ENCODE results near the gene CLCN7.

The CLCN7 gene

GRCh38 chr16:1501630-1502029 is 26.8 kb upstream of the CLCN7 start:
- no peak for DNase-seq

GRCh38 chr16:1500465-1501150 is 25.8 kb upstream of the CLCN7 start:
- no peak for DNase-seq

GRCh38 chr16:1499756-1500464 is 25.1 kb upstream of the CLCN7 start:
- no peak for DNase-seq

GRCh38 chr16:1498899-1499676 is 24.3 kb upstream of the CLCN7 start:
- no peak for DNase-seq

- no peak for DNase-seq
Measured at GRCh38 chr16:1497014-1497598, 22.3 kb upstream of the CLCN7 start.

GRCh38 chr16:1496464-1496863 is 21.6 kb upstream of the CLCN7 start:
- no peak for DNase-seq

GRCh38 chr16:1495889-1496262 is 21.0 kb upstream of the CLCN7 start:
- no peak for DNase-seq

GRCh38 chr16:1495211-1495888 is 20.5 kb upstream of the CLCN7 start:
- DNase-seq, result no peak

GRCh38 chr16:1494711-1495110 is 19.9 kb upstream of the CLCN7 start:
- no peak for DNase-seq

GRCh38 chr16:1494129-1494640 is 19.4 kb upstream of the CLCN7 start:
- no peak for DNase-seq

- no peak for DNase-seq
Measured at GRCh38 chr16:1493746-1494094, 18.9 kb upstream of the CLCN7 start.

- DNase-seq, result peak; percentile 76
Measured at GRCh38 chr16:1492923-1493745, 18.3 kb upstream of the CLCN7 start, which contains the start of gene TELO2. TSS of gene TELO2 (plus strand) at chr16:1493360. CDS start at chr16:1494282, 922 bp downstream.

- no peak for DNase-seq
Measured at GRCh38 chr16:1492082-1492922, 17.5 kb upstream of the CLCN7 start.

GRCh38 chr16:1491327-1491726 is 16.5 kb upstream of the CLCN7 start:
- no peak for DNase-seq

GRCh38 chr16:1489077-1489476 is 14.2 kb upstream of the CLCN7 start:
- no peak for DNase-seq

- no peak for DNase-seq
Measured at GRCh38 chr16:1488619-1489018, 13.8 kb upstream of the CLCN7 start, which contains the start of gene PTX4. TSS of gene PTX4 (minus strand) at chr16:1488944. CDS start at chr16:1488909, 35 bp downstream.

GRCh38 chr16:1488054-1488601 is 13.3 kb upstream of the CLCN7 start:
- DNase-seq, result no peak

- DNase-seq, result no peak
Measured at GRCh38 chr16:1487395-1488053, 12.7 kb upstream of the CLCN7 start.

GRCh38 chr16:1486551-1487390 is 11.9 kb upstream of the CLCN7 start:
- no peak for DNase-seq
